Panc1 (cell line): ENCODE data around the gene CLSTN2. TPM values are rescaled to one million over a fixed set of nuclear protein-coding genes. Genes with fewer than 3 reads are reported as not detected.

Source experiments
- ATAC-seq: fragments of 200-7000 bp; cut with Tn5 transposase; 2 replicates; pipeline ENCODE4 v1.9.1; 2020; ENCODE audit warnings: mild to moderate bottlenecking, moderate library complexity
- BruUV-seq: library from RNA; stranded (reverse); fragments of 400-500 nt; replicated peaks from 2 replicates; lab custom pipeline; 2021; lab: Mats Ljungman, UMichigan
- CTCF ChIA-PET: fragments of 300-600 bp; sonication (Branson Sonifier 250); formaldehyde crosslinking; loops from one replicate; lab custom pipeline; 2022; ENCODE audit warnings: antibody characterized with exemption; lab: Charles Lee
- POLR2A ChIA-PET: fragments of 300-600 bp; sonication (Branson Sonifier 250); formaldehyde crosslinking; loops from one replicate; lab custom pipeline; 2022; ENCODE audit warnings: antibody characterized with exemption; lab: Charles Lee
- DNase-seq: peaks from one replicate; pipeline ENCODE4 v3.0.0-alpha.2; 2010; ENCODE audit warnings: low read depth, low spot score
- H3K27ac ChIP-seq: 2 replicates; pipeline ENCODE4 v1.5.1; 2011; ENCODE audit warnings: mild to moderate bottlenecking, low read length, inconsistent platforms
- H3K27me3 ChIP-seq: fragments of 200-500 bp; sonication (Bioruptor generic); 2 replicates; pipeline ENCODE4 v1.6.0; 2014; ENCODE audit warnings: low read length, inconsistent platforms; ENCODE audit not compliant: control insufficient read depth, insufficient read depth
- H3K36me3 ChIP-seq: fragments of 200-500 bp; sonication (Bioruptor generic); 2 replicates; pipeline ENCODE4 v1.5.1; 2014; ENCODE audit warnings: inconsistent platforms, mild to moderate bottlenecking, low read length, moderate library complexity; ENCODE audit not compliant: control insufficient read depth, insufficient read depth
- H3K4me1 ChIP-seq: 2 replicates; pipeline ENCODE4 v1.5.1; 2011; ENCODE audit warnings: inconsistent platforms, mild to moderate bottlenecking, low read length, moderate library complexity; ENCODE audit not compliant: control insufficient read depth, insufficient read depth
- H3K4me3 ChIP-seq, 2 experiments: 2 replicates each; pipeline ENCODE4 v1.5.1; 2011 to 2012; ENCODE audit warnings: low read depth in 2 of 2, low read length in 2 of 2, mild to moderate bottlenecking in 2 of 2, inconsistent platforms in 1 of 2, moderate library complexity in 1 of 2
- H3K9me3 ChIP-seq: fragments of 200-500 bp; sonication (Bioruptor generic); 2 replicates; pipeline ENCODE4 v1.5.1; 2014; ENCODE audit warnings: low read depth, mild to moderate bottlenecking, inconsistent platforms, low read length, moderate library complexity; ENCODE audit not compliant: control insufficient read depth, insufficient read depth
- POLR2AphosphoS5 ChIP-seq: IDR thresholded peaks from 2 replicates; pipeline ENCODE4 v1.6.1; 2012; ENCODE audit warnings: mild to moderate bottlenecking, low read depth, low read length, moderate library complexity
- SIN3A ChIP-seq: IDR thresholded peaks from 2 replicates; pipeline ENCODE4 v1.6.1; 2012; ENCODE audit warnings: low read depth, mild to moderate bottlenecking, low read length, moderate library complexity, borderline replicate concordance; ENCODE audit not compliant: insufficient read depth
- TCF7L2 ChIP-seq: IDR thresholded peaks from 2 replicates; pipeline ENCODE4 v1.6.1; 2011; ENCODE audit warnings: mild to moderate bottlenecking, low read depth, low read length, inconsistent platforms
- in situ Hi-C: cut with HindIII; loops from 2 replicates; pipeline ENCODE4 v1.10.0; 2016; ENCODE audit warnings: low sequenced_read_pairs, low pct_unique_long_range_greater_than_20kb
- intact Hi-C: fragments of 100-400 bp; cut with micrococcal nuclease; formaldehyde crosslinking; loops from one replicate; pipeline ENCODE4 v1.10.0; 2022; ENCODE audit not compliant: unreplicated experiment
- total RNA-seq: library from RNA; stranded (reverse); gene quantifications from one replicate; pipeline ENCODE4 v1.2.1, GENCODE V29; 2021; ENCODE audit not compliant: unreplicated experiment
- TF ChIP-seq, protein P1 (sequence below), 2 experiments: IDR thresholded peaks; 2 replicates each; pipeline ENCODE4 v1.6.1; 2011 to 2012; ENCODE audit warnings: low read depth in 2 of 2, control low read depth in 1 of 2, low read length in 1 of 2, mild to moderate bottlenecking in 1 of 2, moderate library complexity in 1 of 2; ENCODE audit not compliant: insufficient read depth in 1 of 2
- TF ChIP-seq, protein P2 (sequence below): fragments of 450-650 bp; IDR thresholded peaks from 2 replicates; pipeline ENCODE4 v1.5.1; 2017; ENCODE audit warnings: mild to moderate bottlenecking

Gene CLSTN2
- total RNA-seq, 1 experiment from 2014 or later = 0.03 TPM

GRCh38 chr3:140336465-140336864, 401.5 kb downstream of the CLSTN2 start:
- intact Hi-C loops (no loop called here), in situ Hi-C loops (no loop called here)
- no peak for TF ChIP-seq TCF7L2
- Histone ChIP-seq H3K4me1 (no peaks in the 10 kb centered on the region), H3K27ac (no peak overlapping the region), H3K27me3 (peaks cover 5% of the 10 kb centered on the region; the same call in 1 of the 2 replicates), H3K9me3 (no peaks in the 10 kb centered on the region), H3K4me3 (no peak overlapping the region), H3K36me3 (no peaks in the 10 kb centered on the region)
- ATAC-seq = no peak
- DNase-seq = no peak
- BruUV-seq = no TSS peak
- CTCF ChIA-PET = no interaction called here
- POLR2A ChIA-PET = no interaction called here

DNA sequence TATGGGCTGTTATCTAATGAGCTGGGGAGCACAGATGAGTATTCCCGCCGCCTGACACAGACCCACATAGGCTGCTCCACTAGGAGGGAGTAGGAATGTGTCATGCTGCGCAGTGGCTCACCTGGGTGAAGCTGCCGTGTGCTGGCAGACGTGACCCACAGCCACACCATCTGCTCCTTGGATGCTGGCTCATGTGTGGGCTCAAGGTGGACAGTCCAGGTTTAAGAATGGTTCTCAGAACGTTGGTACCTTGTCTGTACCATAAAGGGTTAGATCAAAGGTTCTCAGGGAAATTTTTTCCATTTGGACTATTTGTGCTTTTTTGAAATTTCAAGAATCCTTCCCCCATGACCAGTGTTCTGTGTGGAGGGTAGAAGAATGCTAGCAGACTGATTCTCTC, 403.9 kb downstream of the CLSTN2 start:
- H3K27ac ChIP-seq = no peak overlapping the region
- no peaks in the 10 kb centered on the region for H3K9me3 ChIP-seq
- DNase-seq (no peak), ATAC-seq (no peak)
- TF ChIP-seq SIN3A (no peak), TCF7L2 (no peak)
- TF ChIP-seq, protein P1, sequence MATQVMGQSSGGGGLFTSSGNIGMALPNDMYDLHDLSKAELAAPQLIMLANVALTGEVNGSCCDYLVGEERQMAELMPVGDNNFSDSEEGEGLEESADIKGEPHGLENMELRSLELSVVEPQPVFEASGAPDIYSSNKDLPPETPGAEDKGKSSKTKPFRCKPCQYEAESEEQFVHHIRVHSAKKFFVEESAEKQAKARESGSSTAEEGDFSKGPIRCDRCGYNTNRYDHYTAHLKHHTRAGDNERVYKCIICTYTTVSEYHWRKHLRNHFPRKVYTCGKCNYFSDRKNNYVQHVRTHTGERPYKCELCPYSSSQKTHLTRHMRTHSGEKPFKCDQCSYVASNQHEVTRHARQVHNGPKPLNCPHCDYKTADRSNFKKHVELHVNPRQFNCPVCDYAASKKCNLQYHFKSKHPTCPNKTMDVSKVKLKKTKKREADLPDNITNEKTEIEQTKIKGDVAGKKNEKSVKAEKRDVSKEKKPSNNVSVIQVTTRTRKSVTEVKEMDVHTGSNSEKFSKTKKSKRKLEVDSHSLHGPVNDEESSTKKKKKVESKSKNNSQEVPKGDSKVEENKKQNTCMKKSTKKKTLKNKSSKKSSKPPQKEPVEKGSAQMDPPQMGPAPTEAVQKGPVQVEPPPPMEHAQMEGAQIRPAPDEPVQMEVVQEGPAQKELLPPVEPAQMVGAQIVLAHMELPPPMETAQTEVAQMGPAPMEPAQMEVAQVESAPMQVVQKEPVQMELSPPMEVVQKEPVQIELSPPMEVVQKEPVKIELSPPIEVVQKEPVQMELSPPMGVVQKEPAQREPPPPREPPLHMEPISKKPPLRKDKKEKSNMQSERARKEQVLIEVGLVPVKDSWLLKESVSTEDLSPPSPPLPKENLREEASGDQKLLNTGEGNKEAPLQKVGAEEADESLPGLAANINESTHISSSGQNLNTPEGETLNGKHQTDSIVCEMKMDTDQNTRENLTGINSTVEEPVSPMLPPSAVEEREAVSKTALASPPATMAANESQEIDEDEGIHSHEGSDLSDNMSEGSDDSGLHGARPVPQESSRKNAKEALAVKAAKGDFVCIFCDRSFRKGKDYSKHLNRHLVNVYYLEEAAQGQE (IDR thresholded peaks at IDR 0.05; ENCODE audit: insufficient read depth in 1 of 2, low read depth in 2 of 2, low read length in 1 of 2) = no peak
- H3K4me1 ChIP-seq = no peaks in the 10 kb centered on the region
- H3K36me3 ChIP-seq = no peaks in the 10 kb centered on the region
- peaks cover 5% of the 10 kb centered on the region; the same call in 1 of the 2 replicates for H3K27me3 ChIP-seq
- no peak overlapping the region for H3K4me3 ChIP-seq
- BruUV-seq = no TSS peak
- ChIA-PET POLR2A (no interaction called here), CTCF (no interaction called here)
- in situ Hi-C loops = no loop called here
- intact Hi-C loops = no loop called here

- peaks cover 3% of the 10 kb centered on the region; the same call in 1 of the 2 replicates for H3K27me3 ChIP-seq
- no TSS peak for BruUV-seq
- ChIA-PET POLR2A (no interaction called here), CTCF (no interaction called here)
- no peak for DNase-seq
- ATAC-seq = no peak
- in situ Hi-C loops = no loop called here
- no peaks in the 10 kb centered on the region for H3K36me3 ChIP-seq
- TF ChIP-seq, protein P2, sequence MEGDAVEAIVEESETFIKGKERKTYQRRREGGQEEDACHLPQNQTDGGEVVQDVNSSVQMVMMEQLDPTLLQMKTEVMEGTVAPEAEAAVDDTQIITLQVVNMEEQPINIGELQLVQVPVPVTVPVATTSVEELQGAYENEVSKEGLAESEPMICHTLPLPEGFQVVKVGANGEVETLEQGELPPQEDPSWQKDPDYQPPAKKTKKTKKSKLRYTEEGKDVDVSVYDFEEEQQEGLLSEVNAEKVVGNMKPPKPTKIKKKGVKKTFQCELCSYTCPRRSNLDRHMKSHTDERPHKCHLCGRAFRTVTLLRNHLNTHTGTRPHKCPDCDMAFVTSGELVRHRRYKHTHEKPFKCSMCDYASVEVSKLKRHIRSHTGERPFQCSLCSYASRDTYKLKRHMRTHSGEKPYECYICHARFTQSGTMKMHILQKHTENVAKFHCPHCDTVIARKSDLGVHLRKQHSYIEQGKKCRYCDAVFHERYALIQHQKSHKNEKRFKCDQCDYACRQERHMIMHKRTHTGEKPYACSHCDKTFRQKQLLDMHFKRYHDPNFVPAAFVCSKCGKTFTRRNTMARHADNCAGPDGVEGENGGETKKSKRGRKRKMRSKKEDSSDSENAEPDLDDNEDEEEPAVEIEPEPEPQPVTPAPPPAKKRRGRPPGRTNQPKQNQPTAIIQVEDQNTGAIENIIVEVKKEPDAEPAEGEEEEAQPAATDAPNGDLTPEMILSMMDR = no peak
- TF ChIP-seq TCF7L2 = no peak
- no peak for TF ChIP-seq POLR2AphosphoS5
- TF ChIP-seq SIN3A = no peak
- TF ChIP-seq, protein P1 (IDR thresholded peaks at IDR 0.05; ENCODE audit: insufficient read depth in 1 of 2, low read depth in 2 of 2, low read length in 1 of 2) = no peak
- intact Hi-C loops = no loop called here
- H3K27ac ChIP-seq = no peak overlapping the region
- no peaks in the 10 kb centered on the region for H3K4me1 ChIP-seq
- no peaks in the 10 kb centered on the region for H3K9me3 ChIP-seq
- H3K4me3 ChIP-seq = no peak overlapping the region
Observed at GRCh38 chr3:140341203-140341602, 406.2 kb downstream of the CLSTN2 start.
